Stimulated activated CD8-positive, alpha-beta memory T cell treated with anti-CD3 and anti-CD28 coated beads, Interleukin-7, amount 100 ng/mL, for 1 hour (primary cell): Measurements from ENCODE around the gene ALPI.

ENCODE experiments used
- DNase-seq, 2 donors: peaks; one replicate each; pipeline ENCODE4 v3.0.0-alpha.2; 2020; ENCODE audit warnings: low read depth in 2 of 2

Gene ALPI

GRCh38 chr2:232485348-232485756, 29.4 kb downstream of the ALPI start:
- DNase-seq = no peak

GRCh38 chr2:232485757-232486557, 30.0 kb downstream of the ALPI start:
- DNase-seq = no peak

DNA sequence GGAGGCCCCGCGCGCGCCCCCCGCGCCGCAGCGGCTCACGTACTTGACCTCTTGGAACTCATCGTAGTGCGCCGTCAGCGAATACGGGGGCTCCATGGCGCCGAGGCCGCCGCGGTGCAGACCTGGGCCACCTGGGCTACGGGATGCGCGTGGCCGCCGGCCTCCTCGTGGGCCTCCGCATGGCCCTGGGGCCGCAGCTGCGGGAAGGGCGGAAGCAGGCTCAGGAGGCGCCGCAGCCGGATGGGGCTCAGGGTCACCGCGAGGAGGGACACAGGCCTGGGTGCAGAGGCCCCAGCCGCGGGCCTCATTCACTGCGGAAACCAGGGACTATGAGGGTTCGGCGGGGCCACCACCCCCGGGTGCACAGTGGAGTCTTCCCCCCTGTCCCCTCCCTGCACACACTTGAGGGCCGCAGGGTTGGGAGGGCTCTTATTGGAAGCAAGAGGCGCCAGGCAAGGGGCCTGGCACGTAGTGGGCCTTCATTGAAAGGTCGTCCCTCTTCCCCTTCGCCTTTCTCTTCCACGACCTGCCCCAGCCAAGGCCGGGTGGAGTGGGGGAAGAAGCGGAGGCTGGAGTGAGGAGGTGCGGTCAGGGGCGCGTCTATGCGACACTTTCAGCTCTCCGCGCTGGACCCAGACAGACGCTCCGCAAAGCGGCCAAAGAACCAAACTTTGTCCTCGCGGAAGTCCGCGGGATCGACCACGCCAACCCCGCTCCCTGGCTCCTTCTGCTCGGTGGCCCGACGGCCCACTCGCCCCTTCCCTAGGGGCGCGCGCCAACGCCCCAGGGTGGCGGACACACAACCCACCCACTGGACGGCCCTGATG, 30.8 kb downstream of the ALPI start:
- DNase-seq = no peak

DNA sequence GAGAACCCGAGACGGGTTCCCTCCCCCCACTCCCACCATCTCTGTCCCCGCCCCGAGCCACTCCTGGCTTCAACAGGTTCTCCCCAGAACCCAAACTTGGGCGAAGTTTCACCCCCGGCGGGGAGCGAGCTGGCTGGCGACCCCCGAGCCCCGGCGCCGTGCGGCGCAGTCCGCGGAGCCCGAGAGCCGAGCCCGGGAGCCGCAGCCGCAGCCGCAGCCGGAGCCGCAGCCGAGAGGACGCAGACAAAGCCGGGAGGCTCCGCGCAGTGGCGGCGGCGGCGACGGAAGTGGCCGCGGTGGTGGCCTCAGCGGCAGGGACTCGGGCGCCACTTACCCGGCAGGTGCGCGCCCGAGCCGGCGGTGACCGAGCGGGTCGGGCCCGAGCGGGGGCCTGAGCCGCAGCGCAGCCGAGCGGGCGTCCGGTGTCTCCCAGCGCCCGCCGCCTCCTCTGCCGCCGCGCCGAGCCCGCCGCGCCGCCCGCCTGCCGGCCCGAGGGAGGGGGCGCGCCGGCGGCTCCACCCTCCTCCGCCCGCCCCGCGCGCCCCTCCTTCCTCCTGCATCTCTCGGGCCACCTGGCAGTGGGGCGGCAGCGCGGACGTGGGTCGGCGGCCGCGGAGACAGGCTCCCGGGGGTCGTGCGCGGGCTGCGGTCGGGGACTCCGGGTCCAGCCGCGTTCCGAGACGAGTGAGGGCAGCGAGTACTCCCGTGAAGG, 31.6 kb downstream of the ALPI start, which contains the start of gene ECEL1:
Gene ECEL1, minus strand, starts transcription at position 450 of the 712 bp plus-strand sequence. CDS start 1,181 bp downstream, outside the sequence.
- DNase-seq = no peak

- no peak for DNase-seq
These were observed 32.3 kb downstream of the ALPI start for GRCh38 chr2:232488097-232488711.

DNA sequence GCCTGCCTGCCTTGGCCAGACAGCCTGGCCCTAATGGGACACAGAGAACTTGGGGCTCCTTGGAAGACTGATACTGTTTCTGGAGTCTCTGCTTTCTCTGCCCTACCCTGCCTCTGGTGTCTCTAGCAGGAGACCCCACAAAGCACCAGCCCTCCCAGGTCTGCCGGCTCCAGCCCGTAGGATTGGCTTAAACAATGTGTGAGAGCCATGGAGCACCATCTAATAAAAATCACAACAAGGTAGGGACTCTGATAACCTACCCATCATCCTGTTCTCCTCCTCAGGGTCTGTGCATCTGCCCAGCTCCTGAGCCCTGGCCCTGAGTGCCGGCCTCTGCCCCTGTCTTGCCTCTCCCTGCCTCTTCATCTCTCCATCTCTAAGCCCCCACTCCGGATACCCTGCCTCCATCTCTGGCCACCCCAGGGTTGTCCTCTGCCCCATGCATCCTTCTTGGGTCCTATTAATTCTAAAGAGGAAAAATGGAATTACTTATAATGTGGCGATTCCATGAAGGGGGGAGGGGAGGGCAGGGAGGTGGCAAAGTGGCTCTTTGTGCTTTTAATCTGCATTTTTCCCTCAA, 32.9 kb downstream of the ALPI start:
- DNase-seq = no peak

GRCh38 chr2:232489516-232490220, 33.7 kb downstream of the ALPI start:
- DNase-seq = no peak

DNA sequence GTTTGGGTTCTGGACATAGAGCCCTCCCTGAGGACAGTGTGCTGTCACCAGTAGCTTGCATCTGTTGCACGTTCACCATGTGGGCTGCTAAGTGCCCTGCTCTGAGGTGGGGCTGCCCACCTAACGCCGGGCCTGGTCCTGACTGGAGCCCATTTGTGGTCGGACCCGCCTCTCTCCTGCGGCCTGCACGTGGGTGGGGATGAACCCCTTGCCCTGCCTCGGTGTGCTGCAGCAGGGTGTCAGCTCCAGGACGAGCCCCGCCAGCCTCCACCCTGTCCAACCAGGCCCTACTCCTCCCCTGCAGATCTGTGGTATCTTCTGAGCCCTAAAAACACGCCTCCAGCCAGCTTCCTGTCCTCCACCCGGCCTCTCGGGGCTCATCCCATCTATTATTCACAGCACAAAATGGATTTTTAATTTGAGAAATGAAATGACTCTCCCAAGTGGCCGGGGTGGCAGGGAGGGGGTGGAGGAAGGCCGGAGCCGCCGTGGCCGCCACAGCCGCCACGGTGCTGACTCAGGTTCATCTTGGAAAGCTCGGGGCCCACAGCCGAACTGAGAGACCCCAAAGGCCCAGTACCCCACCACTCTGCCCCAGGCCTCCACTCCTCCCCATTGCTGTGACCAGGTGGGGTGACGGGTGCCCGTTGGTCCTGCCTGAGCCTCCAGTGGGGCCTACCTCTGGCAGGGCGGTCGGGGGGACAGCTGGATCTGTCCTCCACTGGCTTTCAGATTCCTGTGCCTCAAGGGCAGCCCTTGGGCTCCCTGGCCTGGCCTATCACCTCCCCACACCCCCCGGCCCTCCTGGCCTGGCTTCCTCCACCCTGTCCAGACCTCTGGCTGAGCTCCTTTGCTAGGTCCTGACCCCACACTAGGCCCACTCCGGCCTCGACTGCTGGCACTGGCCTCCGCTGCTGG, 34.5 kb downstream of the ALPI start:
- no peak for DNase-seq

- no peak for DNase-seq
These were observed 35.3 kb downstream of the ALPI start for GRCh38 chr2:232491139-232491780.

DNA sequence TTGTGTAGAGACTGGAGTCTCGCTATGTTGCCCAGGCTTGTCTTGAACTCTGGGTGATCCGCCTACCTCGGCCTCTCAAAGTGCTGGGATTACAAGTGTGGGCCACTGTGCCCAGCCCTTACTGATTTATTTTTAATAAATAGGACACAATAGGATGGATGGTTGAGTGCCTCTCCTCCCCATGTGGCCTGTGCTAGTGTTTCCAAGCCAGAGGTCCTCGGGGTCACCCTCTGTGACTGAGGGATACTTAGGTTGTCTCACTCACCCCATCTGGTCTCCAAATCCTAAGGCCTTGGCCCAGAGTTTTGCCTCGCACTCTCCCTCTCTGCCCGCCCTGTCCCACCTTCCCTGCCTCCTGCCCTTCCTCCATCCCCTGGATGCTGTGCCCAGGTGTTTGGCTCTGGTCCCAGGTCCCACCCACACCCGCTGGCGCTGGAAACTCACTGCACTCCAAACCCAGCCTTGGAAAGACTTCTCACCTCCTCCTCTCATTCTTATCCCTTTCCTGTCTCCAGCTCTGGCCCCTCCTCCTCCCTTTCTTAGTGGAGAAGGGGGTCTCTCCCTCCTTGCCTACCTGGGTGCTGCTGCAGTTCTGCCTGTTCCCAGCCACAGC, 36.4 kb downstream of the ALPI start:
- DNase-seq = no peak

DNA sequence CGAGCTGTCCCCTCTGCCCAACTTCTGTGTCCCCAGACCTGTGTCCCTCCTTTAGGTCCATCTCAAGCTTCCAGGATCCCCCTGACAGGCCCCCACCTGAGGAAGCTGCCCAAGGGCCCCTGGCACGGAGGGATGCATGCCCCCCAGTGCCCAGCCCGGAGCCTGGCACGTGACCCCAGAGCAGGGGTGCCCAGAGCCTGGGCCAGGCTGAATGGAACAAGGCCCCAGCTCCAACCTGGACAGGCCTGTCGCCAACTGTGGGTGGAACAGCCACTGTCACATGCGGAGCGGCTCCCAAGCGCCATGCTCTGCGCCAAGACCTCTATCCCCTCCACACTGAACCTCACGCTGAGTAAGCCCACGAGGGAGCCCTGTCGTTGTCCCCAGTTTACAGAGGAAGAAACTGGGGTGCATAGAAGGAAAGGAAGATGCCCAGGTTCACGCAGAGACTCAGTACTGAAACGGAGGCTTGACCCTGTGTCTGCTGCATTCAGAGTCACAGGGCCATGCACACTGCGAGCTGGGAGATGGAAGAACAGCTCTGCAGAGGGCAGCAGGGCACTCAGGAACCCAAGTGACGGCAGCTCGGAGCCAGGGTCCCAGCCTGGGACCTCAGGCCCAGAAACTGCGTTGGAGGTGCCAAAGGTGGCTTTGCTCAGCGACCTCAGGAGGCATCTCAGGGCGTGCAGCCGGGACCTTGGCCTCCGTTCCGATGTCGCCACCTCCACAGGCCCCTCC, 37.2 kb downstream of the ALPI start:
- no peak for DNase-seq

- no peak for DNase-seq
These were observed 37.9 kb downstream of the ALPI start for GRCh38 chr2:232493701-232494474.

DNA sequence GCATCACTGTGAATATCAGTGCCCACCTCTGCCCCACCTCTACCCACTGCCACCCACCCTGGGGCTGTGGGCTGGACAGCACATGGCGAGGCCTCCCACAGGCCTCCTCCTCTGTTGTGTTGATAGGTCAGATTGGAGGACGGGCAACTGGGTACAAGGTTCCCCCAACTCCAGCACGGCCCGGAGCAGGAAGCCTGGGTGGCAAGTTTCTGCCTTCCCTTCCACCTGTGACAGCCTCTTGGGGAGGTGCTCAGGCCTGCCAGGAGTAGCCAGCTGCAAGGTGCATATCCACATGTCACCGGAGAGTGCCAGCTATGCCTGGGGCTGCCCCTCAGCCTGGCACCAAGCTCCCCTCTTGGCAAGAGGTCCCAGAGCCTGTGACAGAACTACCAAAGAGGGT, 38.6 kb downstream of the ALPI start:
- no peak for DNase-seq

GRCh38 chr2:232495292-232495691, 39.3 kb downstream of the ALPI start:
- DNase-seq = no peak

DNA sequence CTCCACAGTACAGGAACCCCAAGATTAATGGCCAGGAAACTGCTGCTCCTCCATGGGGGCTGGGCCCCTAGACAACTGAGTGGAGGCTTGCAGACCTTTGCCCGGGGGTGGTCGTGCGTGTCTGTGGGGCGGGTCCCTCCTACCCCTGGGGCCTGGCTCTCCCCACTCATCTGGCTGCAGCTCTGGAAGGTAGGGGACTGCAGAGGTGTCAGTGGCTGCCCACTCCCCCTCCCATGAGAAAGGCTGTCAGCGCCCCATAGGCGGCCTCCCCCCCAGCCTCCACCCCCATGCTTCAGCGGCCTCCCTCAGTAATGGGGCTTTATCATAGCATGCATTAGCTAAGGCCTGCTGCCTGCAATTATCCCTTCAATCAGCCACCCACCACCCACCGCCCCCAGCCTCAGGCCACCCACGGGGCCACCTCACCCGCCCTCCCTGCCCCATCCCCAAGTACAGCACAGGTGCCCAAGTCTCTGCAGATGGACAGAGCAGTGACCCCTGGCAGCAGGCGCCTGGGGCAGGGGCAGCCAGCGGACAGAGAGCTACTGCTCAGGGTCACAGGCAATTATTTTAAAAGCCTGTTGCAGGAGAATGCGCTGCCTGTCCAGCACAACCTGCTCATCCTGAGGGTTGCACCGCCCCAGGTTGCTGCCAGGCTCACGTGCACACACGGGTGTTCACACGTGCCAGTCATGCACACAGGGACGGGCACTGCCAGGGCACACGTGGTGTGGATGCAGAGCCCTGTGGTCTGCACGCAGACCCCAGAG, 40.7 kb downstream of the ALPI start:
- no peak for DNase-seq

DNA sequence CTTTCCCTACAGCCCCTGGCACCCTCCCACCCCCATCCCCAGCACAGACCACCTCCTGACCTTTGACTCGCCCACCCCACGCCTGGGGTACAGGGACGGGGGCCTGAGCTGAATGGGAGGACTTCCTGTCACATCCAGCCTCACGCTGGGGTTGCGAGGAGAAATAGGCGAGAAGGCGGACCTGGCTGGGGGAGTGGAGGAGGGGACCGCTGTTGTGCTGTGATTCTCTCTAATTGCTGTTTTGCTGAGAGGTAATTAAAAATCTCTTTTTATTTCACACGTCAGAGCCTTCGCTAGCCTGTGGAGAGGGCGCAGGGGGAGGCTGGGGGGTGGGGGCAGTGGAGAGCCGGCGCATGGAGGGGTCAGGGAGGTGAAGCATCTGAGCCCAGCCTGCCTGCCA, 41.4 kb downstream of the ALPI start:
- DNase-seq = no peak

- DNase-seq = no peak
These were observed 42.5 kb downstream of the ALPI start for GRCh38 chr2:232498452-232498851.
